Activated naive CD4-positive, alpha-beta T cell treated with anti-CD3 and anti-CD28 coated beads, Interleukin-2, amount 10 ng/mL, durations not matched to agents 7 days and 5 days (primary cell): ENCODE data around the gene NDUFA3.
"Not testable (repeated sequence)": the region's sequence is repeated elsewhere in the genome, so short reads cannot be mapped to it uniquely, and the experiment has no call there.

Experiments
- CTCF ChIA-PET: fragments of 350-600 bp; sonication (Branson Sonifier 250); formaldehyde crosslinking; loops from one replicate; lab custom pipeline; 2021; ENCODE audit warnings: antibody characterized with exemption; lab: Charles Lee
- DNase-seq: peaks from one replicate; pipeline ENCODE4 v3.0.0-alpha.2; 2020
- H3K27ac Mint-ChIP-seq: one replicate; pipeline ENCODE4 v1.8.0; 2021; ENCODE audit warnings: mild to moderate bottlenecking, moderate library complexity, mixed read lengths
- H3K27me3 Mint-ChIP-seq: one replicate; pipeline ENCODE4 v1.8.0; 2021; ENCODE audit warnings: mild to moderate bottlenecking, mixed read lengths
- H3K36me3 Mint-ChIP-seq: one replicate; pipeline ENCODE4 v1.8.0; 2021; ENCODE audit warnings: mixed read lengths
- H3K4me1 Mint-ChIP-seq: one replicate; pipeline ENCODE4 v1.8.0; 2021; ENCODE audit warnings: mixed read lengths
- H3K4me3 Mint-ChIP-seq: one replicate; pipeline ENCODE4 v1.8.0; 2021; ENCODE audit warnings: mild to moderate bottlenecking, moderate library complexity, mixed read lengths
- H3K9me3 Mint-ChIP-seq: one replicate; pipeline ENCODE4 v1.8.0; 2021; ENCODE audit warnings: mixed read lengths

NDUFA3 gene

DNA sequence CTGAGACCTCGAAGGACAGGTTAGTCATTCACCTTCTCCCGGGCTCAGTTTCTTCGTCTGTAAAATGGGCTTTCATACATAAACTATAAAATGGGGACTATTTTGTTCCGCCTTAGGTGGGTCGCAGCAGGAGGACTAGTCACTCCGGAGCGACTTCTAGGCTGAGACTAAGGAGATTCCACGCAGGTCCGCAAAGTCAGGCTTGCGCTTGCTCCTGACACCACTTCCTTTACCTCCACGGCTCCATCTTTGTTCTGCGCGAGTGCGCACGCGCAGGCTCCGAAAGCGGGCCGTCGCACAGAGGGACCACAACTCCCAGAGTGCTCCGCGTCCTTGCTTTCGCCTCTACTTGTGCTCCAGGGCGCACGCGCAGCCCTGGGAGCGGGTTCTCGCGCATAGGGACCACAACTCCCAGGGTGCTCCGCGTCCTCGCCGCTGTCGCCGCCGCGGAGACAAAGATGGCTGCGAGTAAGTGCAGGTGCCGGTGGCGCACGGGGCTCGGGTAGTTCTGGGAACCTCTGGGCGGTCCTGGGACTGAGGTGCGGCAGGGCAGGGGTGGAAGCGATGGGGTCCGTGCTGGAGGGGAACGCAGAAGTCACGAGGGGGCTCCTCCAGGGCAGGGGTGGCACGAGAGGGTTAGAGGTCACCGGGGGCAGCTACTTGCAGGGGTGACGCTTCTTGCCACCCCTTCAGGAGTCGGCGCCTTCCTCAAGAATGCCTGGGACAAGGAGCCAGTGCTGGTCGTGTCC is at the start of gene NDUFA3:
Gene NDUFA3, plus strand, starts transcription at position 435 of the 749 bp plus-strand sequence. Its CDS starts 24 bp downstream, at position 459.
- CTCF ChIA-PET, result no interaction called here
- H3K9me3 Mint-ChIP-seq, result no peaks in the 10 kb centered on the region
- peaks cover 27% of the 10 kb centered on the region for H3K4me1 Mint-ChIP-seq
- peaks cover 23% of the 10 kb centered on the region for H3K36me3 Mint-ChIP-seq
- DNase-seq, result peak; percentile 98
- peak within 1 kb of the TSS; percentile 91 for H3K27ac Mint-ChIP-seq
- H3K4me3 Mint-ChIP-seq, result peak within 1 kb of the TSS; percentile 99
- peaks cover 8% of the 10 kb centered on the region for H3K27me3 Mint-ChIP-seq

DNA sequence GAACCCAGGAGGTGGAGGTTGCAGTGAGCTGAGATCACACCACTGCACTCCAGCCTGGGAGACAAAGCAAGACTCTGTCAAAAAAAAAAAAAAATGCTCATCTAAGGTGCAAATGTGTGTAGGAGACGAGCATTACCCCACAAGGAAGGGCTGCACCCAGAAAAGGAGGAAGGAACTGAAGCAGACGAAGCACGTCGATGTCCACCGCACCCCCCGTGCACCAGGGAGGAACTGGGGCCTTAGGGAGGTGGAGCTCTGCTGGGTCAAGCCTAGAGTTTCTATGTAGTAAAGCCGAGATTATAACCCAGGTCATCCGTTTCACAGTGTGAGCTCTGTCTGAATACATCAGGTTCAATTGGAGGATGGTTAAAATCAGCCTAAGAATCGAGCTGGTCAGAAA is 40.0 kb upstream of the NDUFA3 start:
- Mint-ChIP-seq H3K4me3 (no peak overlapping the region), H3K27me3 (peaks cover 27% of the 10 kb centered on the region), H3K36me3 (no peaks in the 10 kb centered on the region), H3K4me1 (no peaks in the 10 kb centered on the region), H3K9me3 (no peaks in the 10 kb centered on the region), H3K27ac (no peak overlapping the region)
- DNase-seq, result no peak
- CTCF ChIA-PET, result no interaction called here

DNA sequence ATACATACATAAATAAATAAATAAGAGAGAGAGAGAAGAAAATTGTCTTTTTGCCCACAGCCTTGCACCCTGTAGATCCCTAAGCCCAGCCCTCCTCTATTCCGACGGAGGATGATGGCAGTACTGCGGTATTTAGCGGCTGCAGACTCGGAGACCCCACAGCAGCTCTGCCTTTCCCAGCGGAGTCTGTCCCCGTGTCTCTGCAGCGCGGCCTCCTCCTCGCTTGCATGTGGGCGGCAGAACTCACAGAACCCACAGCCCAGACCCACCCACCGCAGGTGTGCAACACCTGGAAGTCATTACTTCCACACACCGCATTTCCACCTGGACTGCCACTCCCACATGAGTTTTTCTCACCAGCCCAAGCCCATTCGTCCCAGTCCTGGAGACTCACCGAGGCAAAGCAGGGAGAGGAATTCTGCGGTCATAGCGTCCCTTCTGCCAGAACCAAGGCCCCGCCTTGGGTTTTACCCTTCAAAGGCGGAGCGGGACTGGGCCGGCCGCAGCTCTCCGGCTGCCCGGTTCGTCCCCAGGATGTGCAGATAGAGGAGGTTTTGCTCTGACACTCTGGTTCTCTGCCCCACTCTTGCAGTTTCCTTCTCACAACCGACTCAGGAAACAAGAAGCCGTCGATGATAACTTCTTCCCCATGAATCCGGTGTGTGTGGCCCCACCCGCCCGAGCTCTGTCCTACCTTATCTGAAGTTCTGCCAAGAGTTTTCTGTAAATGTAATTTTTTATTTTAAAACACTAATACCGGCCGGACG is 39.1 kb upstream of the NDUFA3 start, which contains the start of gene VSTM1:
Gene VSTM1, minus strand, starts transcription at position 548 of the 767 bp plus-strand sequence. Its CDS starts 120 bp downstream, at position 428.
- H3K9me3 Mint-ChIP-seq, result no peaks in the 10 kb centered on the region
- peaks cover 27% of the 10 kb centered on the region for H3K27me3 Mint-ChIP-seq
- H3K36me3 Mint-ChIP-seq, result no peaks in the 10 kb centered on the region
- H3K4me1 Mint-ChIP-seq, result no peaks in the 10 kb centered on the region
- CTCF ChIA-PET, result no interaction called here
- H3K4me3 Mint-ChIP-seq, result no peak within 1 kb of the TSS
- H3K27ac Mint-ChIP-seq, result no peak within 1 kb of the TSS
- no peak for DNase-seq

DNA sequence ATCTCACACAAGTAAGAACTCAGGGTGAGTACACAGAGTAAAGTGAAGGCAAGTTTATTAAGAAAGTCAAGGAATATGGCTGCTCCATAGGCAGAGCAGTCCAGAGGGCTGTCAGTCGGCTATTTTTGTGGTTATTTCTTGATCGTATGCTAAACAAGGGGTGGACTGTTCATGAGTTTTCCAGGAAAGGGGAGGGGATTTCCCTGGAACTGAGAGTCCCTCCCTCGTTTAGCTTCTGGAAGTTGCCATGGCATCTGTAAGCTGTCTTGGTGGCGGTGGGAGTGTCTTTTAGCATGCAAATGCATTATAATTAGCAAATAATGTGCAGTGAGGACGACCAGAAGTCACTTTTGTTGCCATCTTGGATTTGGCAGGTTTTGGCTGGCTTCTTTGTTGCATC is 33.2 kb upstream of the NDUFA3 start:
- Mint-ChIP-seq H3K4me1 (no peaks in the 10 kb centered on the region), H3K27me3 (no peaks in the 10 kb centered on the region), H3K36me3 (no peaks in the 10 kb centered on the region), H3K4me3 (no peak overlapping the region), H3K9me3 (no peaks in the 10 kb centered on the region), H3K27ac (no peak overlapping the region)
- no peak for DNase-seq
- CTCF ChIA-PET, result interaction anchor here (1.1 kb wide), 1 partner anchor 122 kb away, joined by 3 read pairs; no protein-coding TSS in a partner anchor

DNA sequence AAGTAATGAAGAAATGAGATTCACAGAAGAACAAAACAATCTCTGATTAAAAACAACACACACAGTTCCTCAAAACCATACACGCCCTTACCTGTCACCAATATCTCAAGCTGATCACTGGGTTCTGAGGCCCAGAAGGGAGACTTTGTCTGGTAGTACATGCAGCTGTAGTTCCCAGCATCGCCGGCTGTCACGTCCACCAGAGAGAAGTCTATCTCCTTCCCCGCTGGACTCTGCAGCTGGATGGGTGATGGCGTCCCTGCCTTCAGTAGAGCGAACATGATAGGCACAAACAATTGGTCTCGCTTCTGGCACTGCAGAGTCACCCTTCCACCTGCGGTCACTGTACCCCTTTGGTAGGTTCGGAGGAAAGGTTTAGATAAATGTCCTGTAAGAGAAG is 28.8 kb upstream of the NDUFA3 start:
- H3K36me3 Mint-ChIP-seq, result no peaks in the 10 kb centered on the region
- H3K9me3 Mint-ChIP-seq, result no peaks in the 10 kb centered on the region
- CTCF ChIA-PET, result no interaction called here
- peaks cover 3% of the 10 kb centered on the region for H3K27me3 Mint-ChIP-seq
- no peak for DNase-seq
- H3K4me1 Mint-ChIP-seq, result no peaks in the 10 kb centered on the region
- H3K27ac Mint-ChIP-seq, result no peak overlapping the region
- H3K4me3 Mint-ChIP-seq, result no peak overlapping the region

DNA sequence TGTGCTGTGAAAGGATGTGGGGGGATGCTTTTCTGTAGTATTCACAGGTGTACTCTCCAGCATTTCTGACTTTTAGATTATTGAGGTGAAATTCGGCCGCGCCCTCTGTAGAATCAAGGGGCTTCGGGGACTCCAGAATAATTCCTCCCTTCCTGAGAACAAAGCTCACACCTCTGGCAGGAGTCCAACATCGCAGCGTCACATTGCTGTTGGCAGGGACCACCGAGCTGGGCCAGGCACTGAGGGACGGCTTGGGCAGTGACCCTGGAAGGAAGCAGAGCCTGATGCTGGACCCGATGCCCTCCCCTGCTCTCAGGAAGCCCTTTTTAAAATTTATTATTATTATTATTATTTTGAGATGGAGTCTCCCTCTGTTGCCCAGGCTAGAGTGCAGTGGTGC is 27.8 kb upstream of the NDUFA3 start:
- CTCF ChIA-PET, result no interaction called here
- Mint-ChIP-seq H3K4me3 (no peak overlapping the region), H3K9me3 (peaks cover 5% of the 10 kb centered on the region), H3K27me3 (peaks cover 3% of the 10 kb centered on the region), H3K27ac (no peak overlapping the region), H3K4me1 (no peaks in the 10 kb centered on the region), H3K36me3 (no peaks in the 10 kb centered on the region)
- no peak for DNase-seq

DNA sequence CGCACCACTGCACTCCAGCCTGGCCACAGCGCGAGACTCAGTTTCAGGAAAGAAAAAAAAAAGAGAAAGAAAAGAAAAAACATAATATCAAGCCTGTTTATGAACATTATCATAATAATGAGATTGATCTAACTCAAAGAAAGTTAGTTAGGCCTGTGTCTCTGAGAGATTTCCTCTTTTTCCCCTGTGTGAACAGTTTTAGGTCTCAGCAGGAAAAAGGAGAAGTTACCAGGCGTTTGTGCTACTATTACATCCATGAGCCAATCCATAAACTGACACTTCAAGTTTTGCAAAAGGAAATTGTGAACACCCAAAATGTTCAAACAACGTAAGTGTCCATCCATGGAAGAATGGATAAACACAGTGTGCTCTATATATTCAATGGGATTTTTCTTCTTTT is 25.3 kb upstream of the NDUFA3 start:
- CTCF ChIA-PET, result no interaction called here
- Mint-ChIP-seq H3K27me3 (peaks cover 3% of the 10 kb centered on the region), H3K27ac (no peak overlapping the region), H3K36me3 (no peaks in the 10 kb centered on the region), H3K4me3 (no peak overlapping the region), H3K9me3 (peaks cover 10% of the 10 kb centered on the region), H3K4me1 (no peaks in the 10 kb centered on the region)
- DNase-seq, result no peak

DNA sequence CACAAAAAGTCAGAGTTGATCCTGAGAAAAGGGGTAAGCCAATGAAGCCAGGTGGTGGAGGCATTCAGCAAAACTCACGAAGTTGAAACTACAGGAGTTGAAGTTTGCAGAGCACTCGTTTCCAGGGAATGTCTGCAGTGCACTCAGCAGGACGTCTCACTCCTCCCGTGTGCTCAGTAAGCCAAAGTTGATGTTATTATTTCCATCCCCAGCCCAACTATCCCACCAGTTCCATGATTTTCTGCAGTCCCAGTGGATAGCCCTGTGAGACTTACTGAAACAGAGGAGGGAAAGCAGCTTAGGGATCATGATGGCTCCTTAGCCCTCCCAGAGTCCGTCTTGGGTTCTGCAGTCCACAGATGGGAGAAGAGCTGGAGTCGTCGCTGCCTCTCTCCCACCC is 21.6 kb upstream of the NDUFA3 start, which contains the start of gene TARM1:
Gene TARM1, minus strand, starts transcription at position 334 of the 400 bp plus-strand sequence. Its CDS starts 25 bp downstream, at position 309.
- Mint-ChIP-seq H3K27me3 (peaks cover 2% of the 10 kb centered on the region), H3K4me3 (no peak within 1 kb of the TSS), H3K27ac (no peak within 1 kb of the TSS), H3K4me1 (no peaks in the 10 kb centered on the region), H3K9me3 (peaks cover 12% of the 10 kb centered on the region), H3K36me3 (no peaks in the 10 kb centered on the region)
- CTCF ChIA-PET, result no interaction called here
- no peak for DNase-seq

DNA sequence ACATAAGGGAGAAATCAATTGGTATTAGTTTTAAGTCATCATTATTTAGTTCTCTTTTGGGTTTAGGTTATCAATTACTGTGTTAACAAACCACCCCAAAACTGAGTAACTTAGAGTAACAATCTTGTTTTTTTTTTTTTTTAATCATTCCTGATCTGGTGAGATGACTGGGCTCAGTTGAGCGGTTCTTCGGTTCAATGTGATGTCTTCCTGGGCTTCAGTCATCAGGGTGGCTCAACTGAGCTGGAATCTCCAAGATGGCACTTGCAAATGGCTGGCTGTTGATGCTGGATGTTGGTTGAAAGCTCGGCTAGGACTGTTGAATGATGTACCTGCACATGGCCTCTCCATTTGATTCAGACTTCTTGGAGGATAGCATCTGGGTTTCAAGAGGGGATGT is 18.2 kb upstream of the NDUFA3 start:
- Mint-ChIP-seq H3K27ac (no peak overlapping the region), H3K9me3 (peaks cover 10% of the 10 kb centered on the region), H3K4me1 (no peaks in the 10 kb centered on the region), H3K27me3 (peaks cover 9% of the 10 kb centered on the region), H3K4me3 (no peak overlapping the region), H3K36me3 (no peaks in the 10 kb centered on the region)
- DNase-seq, result no peak
- CTCF ChIA-PET, result no interaction called here

DNA sequence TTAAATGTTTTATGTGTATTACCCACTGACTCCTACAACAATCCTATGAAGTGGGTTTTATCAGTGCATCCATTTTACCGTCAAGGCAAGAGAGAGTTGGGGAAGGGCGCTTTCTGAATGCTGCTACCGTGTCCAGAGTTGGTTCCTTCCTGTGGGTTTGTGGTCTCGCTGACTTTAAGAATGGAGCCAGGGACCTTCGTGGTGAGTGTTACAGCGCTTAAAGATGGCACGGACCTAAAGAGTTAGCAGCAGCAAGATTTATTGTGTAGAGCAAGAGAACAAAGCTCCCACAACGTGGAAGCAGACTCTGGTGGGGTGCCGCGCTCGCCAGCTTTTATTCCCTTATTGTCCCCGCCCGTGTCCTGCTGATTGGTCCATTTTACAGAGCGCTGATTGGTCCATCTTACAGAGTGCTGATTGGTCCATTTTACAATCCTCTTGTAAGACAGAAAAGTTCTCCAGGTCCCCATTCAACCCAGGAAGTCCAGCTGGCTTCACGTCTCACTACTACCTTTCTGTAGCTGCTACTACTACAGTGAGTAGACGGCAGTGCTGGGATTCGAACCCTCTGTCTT is 8.1 kb upstream of the NDUFA3 start:
- no peak overlapping the region for H3K4me3 Mint-ChIP-seq
- H3K4me1 Mint-ChIP-seq, result peaks cover 16% of the 10 kb centered on the region
- CTCF ChIA-PET, result no interaction called here
- peaks cover 3% of the 10 kb centered on the region for H3K9me3 Mint-ChIP-seq
- no peaks in the 10 kb centered on the region for H3K36me3 Mint-ChIP-seq
- DNase-seq, result no peak
- no peak overlapping the region for H3K27ac Mint-ChIP-seq
- peaks cover 35% of the 10 kb centered on the region for H3K27me3 Mint-ChIP-seq

DNA sequence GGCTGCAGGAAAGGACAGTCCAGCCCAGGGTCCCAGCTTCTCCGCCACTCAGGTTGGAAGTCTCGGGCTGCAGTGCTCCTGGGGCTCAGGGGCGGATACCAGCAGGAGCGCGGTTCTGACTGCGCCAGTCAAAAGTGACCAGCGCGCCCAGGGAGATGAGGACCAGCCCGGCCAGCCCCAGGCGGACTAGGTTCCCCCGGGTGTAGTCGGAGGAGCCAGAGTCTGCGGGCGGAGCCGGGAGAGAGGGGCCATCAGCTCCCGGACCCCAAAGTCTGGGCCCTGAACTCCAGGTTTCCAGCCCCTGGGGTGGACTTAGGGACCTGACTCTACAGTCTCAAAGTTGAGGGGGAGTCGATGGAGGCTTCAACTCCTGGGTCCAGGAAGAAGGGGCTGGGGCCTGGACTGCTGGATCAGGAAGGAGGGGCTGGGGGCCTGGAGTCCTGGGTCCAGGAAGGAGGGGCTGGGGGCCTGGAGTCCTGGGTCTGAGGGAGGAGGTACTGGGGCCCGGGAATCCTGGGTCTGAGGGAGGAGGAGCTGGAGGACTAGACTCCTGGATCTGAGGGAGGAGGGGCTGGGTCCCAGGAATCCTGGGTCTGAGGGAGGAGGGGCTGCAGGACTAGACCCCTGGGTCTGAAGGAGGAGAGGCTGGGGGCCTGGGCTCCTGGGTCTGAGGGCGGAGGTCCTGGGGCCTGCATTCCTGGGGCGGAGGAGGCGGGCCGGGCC is 7.4 kb upstream of the NDUFA3 start:
- Mint-ChIP-seq H3K9me3 (peaks cover 3% of the 10 kb centered on the region), H3K4me3 (no peak overlapping the region), H3K27ac (no peak overlapping the region), H3K4me1 (peaks cover 16% of the 10 kb centered on the region), H3K36me3 (no peaks in the 10 kb centered on the region), H3K27me3 (peaks cover 38% of the 10 kb centered on the region)
- no peak for DNase-seq
- CTCF ChIA-PET, result interaction anchor here (0.7 kb wide), 1 partner anchor 13 kb away, joined by 3 read pairs; no protein-coding TSS in a partner anchor

DNA sequence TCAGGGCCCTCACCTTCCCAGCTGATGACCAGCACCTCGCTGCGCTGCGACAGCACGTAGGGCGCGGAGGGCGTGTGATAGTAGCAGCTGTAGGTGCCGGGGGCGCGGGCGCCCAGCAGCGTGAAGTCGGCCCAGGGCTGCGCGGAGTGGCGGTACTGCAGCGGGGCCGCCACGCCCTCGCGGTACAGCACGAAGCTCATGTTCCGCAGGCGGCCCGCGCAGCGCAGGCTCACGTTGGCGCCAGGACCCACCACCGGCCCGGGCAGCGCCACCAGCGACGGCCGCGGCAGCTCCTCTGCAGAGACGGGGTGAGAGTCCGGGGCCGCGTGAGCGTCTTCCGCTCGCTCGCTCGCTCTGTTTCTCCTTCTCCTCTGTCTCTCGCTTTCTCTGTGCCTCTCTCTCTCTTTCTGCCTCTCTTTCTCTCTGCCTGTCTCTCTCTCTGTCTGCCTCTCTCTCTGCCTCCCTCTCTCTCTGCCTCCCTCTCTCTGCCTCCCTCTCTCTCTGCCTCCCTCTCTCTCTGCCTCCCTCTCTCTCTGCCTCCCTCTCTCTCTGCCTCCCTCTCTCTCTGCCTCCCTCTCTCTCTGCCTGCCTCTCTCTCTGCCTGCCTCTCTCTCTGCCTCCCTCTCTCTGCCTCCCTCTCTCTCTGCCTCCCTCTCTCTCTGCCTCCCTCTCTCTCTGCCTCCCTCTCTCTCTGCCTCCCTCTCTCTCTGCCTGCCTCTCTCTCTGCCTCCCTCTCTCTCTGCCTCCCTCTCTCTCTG is 6.6 kb upstream of the NDUFA3 start:
- H3K36me3 Mint-ChIP-seq, H3K9me3 Mint-ChIP-seq: not testable (repeated sequence)
- Mint-ChIP-seq H3K4me3 (peak overlapping the region; percentile 69), H3K27me3 (peaks cover 41% of the 10 kb centered on the region), H3K4me1 (peaks cover 16% of the 10 kb centered on the region), H3K27ac (peak overlapping the region; percentile 66)
- CTCF ChIA-PET, result interaction anchor here (0.7 to 1.1 kb wide), 2 partner anchors 14 to 253 kb away, joined by 3 read pairs; no protein-coding TSS in a partner anchor
- peak; percentile 69 for DNase-seq

DNA sequence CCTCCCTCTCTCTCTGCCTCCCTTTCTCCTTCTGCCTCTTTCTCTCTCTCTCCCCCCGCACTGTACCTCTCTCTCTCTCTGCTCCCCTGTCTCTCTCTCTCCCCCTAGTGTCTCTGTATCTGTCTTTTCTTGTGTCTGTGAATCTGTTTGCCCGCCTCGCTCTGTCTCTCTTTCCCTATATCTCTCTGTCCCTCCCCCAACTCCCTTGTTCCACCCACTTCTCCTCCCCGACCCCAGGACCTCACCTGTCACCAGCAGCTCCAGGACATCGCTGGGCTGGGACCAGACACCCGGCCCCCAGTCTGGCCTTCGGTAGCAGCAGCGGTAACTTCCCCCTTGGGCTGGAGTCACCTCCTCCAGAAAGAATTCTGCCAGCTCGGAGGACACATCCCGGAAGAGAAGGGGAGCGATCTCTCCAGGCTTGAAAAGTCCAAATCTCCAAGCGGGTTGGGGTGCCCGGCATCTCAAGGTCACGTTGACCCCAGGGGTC is 6.0 kb upstream of the NDUFA3 start:
- Mint-ChIP-seq H3K4me3 (peak overlapping the region; percentile 50), H3K9me3 (peaks cover 3% of the 10 kb centered on the region), H3K27me3 (peaks cover 41% of the 10 kb centered on the region), H3K4me1 (peaks cover 16% of the 10 kb centered on the region), H3K36me3 (no peaks in the 10 kb centered on the region), H3K27ac (peak overlapping the region; percentile 11)
- CTCF ChIA-PET, result interaction anchor here (0.7 to 1.1 kb wide), 3 partner anchors 10 to 253 kb away, joined by 3 to 4 read pairs (median 3); partner anchors contain the start of gene CNOT3
- DNase-seq, result no peak
